Kidney epithelial cell (primary cell): ENCODE results near the gene APP. TPM values are rescaled to one million over a fixed set of nuclear protein-coding genes. Genes with fewer than 3 reads are reported as not detected.

Source experiments
- DNase-seq: peaks from one replicate; pipeline ENCODE4 v3.0.0-alpha.2; 2010; ENCODE audit warnings: low read depth
- H3K27me3 ChIP-seq: 2 replicates; pipeline ENCODE4 v1.6.0; 2011; ENCODE audit warnings: low read length; ENCODE audit not compliant: control insufficient read depth, insufficient read depth
- H3K36me3 ChIP-seq: 2 replicates; pipeline ENCODE4 v1.5.1; 2011; ENCODE audit warnings: low read length; ENCODE audit not compliant: control insufficient read depth, insufficient read depth
- H3K4me3 ChIP-seq: 2 replicates; pipeline ENCODE4 v1.5.1; 2011; ENCODE audit warnings: low read depth, mild to moderate bottlenecking, control low read depth, low read length
- total RNA-seq: library from RNA; depleted of rRNA; stranded (reverse); fragments of >200 nt; gene quantifications from 2 replicates; pipeline ENCODE4 v1.2.3, GENCODE V29; 2015
- TF ChIP-seq, protein P1 (sequence below): IDR thresholded peaks from 2 replicates; pipeline ENCODE4 v1.5.1; 2011; ENCODE audit warnings: mild to moderate bottlenecking, moderate library complexity, low read length, control low read depth, inconsistent platforms; ENCODE audit not compliant: insufficient read depth, poor library complexity, severe bottlenecking

APP gene
- total RNA-seq, 1 donor from 2014 or later, result 624 TPM

- no peak for DNase-seq
- Histone ChIP-seq H3K4me3 (no peak overlapping the region), H3K36me3 (no peaks in the 10 kb centered on the region), H3K27me3 (no peaks in the 10 kb centered on the region)
- TF ChIP-seq, protein P1, sequence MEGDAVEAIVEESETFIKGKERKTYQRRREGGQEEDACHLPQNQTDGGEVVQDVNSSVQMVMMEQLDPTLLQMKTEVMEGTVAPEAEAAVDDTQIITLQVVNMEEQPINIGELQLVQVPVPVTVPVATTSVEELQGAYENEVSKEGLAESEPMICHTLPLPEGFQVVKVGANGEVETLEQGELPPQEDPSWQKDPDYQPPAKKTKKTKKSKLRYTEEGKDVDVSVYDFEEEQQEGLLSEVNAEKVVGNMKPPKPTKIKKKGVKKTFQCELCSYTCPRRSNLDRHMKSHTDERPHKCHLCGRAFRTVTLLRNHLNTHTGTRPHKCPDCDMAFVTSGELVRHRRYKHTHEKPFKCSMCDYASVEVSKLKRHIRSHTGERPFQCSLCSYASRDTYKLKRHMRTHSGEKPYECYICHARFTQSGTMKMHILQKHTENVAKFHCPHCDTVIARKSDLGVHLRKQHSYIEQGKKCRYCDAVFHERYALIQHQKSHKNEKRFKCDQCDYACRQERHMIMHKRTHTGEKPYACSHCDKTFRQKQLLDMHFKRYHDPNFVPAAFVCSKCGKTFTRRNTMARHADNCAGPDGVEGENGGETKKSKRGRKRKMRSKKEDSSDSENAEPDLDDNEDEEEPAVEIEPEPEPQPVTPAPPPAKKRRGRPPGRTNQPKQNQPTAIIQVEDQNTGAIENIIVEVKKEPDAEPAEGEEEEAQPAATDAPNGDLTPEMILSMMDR, result no peak
Observed at GRCh38 chr21:26095131-26095530, 75.4 kb downstream of the APP start.

GRCh38 chr21:26093122-26093521 lies 77.4 kb downstream of the APP start:
- Histone ChIP-seq H3K36me3 (no peaks in the 10 kb centered on the region), H3K27me3 (no peaks in the 10 kb centered on the region), H3K4me3 (no peak overlapping the region)
- no peak for DNase-seq
- TF ChIP-seq, protein P1, result no peak

GRCh38 chr21:26091480-26092018 lies 79.0 kb downstream of the APP start:
- Histone ChIP-seq H3K27me3 (no peaks in the 10 kb centered on the region), H3K36me3 (no peaks in the 10 kb centered on the region), H3K4me3 (no peak overlapping the region)
- DNase-seq, result no peak
- TF ChIP-seq, protein P1, result no peak

- TF ChIP-seq, protein P1, result no peak
- Histone ChIP-seq H3K4me3 (no peak overlapping the region), H3K27me3 (no peaks in the 10 kb centered on the region), H3K36me3 (no peaks in the 10 kb centered on the region)
- no peak for DNase-seq
Observed at GRCh38 chr21:26089730-26090129, 80.8 kb downstream of the APP start.

DNA sequence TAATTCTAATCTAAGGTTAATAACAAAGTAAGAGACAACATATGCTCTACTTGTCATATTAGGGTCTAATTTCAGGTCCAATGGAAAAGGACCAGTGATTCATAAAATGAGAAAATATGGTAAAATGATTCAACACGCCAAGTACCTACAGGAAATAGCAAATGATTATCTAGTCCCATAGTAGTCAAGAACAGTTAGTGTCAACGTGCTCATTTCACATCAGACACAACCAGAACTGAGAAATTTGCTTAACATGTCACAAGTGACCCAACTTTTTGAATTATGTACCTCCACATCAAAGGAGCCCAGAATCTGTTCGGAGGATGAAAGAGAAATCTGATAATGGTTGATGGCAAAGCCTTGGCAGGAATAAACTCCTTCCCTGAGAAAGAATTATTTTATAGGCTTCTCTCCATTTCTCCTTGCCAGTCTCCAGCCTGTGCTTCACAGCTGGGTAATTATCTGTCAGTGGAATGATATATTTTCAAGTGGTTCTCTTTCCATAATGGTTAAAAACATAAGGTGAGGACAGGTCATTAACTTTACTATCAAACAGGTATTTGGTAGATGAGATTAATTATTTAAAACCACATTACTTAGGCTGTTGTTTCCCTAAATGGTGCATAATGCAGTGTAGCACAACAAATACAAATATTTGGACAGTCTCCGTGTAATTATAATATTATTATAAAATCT lies 83.2 kb downstream of the APP start:
- TF ChIP-seq, protein P1, result no peak
- no peaks in the 10 kb centered on the region for H3K27me3 ChIP-seq
- H3K36me3 ChIP-seq, result no peaks in the 10 kb centered on the region
- no peak for DNase-seq
- H3K4me3 ChIP-seq, result no peak overlapping the region

- Histone ChIP-seq H3K27me3 (no peaks in the 10 kb centered on the region), H3K36me3 (no peaks in the 10 kb centered on the region), H3K4me3 (no peak overlapping the region)
- no peak for DNase-seq
- TF ChIP-seq, protein P1, result no peak
Observed at GRCh38 chr21:26085882-26086281, 84.7 kb downstream of the APP start.
